MCF 10A (cell line): ENCODE data around the gene EPN2. TPM values are rescaled to one million over a fixed set of nuclear protein-coding genes. Genes with fewer than 3 reads are reported as not detected.

Experiments
- BruUV-seq: library from RNA; stranded (reverse); fragments of 400-500 nt; replicated peaks from 2 replicates; lab custom pipeline; 2021; lab: Mats Ljungman, UMichigan
- CTCF ChIA-PET: fragments of 300-600 bp; sonication (Branson Sonifier 250); formaldehyde crosslinking; extraction: SDS; loops from one replicate; lab custom pipeline; 2021; ENCODE audit warnings: antibody characterized with exemption, inconsistent platforms; lab: Yijun Ruan, JAX
- POLR2A ChIA-PET: fragments of 300-600, 350-650 bp; sonication (Branson Sonifier 250); formaldehyde crosslinking; extraction: SDS; loops from one replicate; lab custom pipeline; 2020; ENCODE audit warnings: antibody characterized with exemption, inconsistent platforms; lab: Yijun Ruan, JAX
- DNase-seq: peaks from one replicate; pipeline ENCODE4 v3.0.0-alpha.2; 2018; ENCODE audit not compliant: unreplicated experiment
- H3K27ac Mint-ChIP-seq: one replicate; pipeline ENCODE4 v1.8.0; 2022; ENCODE audit warnings: mild to moderate bottlenecking, low read depth, mixed read lengths; ENCODE audit not compliant: unreplicated experiment
- H3K27me3 Mint-ChIP-seq: one replicate; pipeline ENCODE4 v1.8.0; 2022; ENCODE audit warnings: mixed read lengths; ENCODE audit not compliant: insufficient read depth, unreplicated experiment
- H3K36me3 Mint-ChIP-seq: one replicate; pipeline ENCODE4 v1.8.0; 2022; ENCODE audit warnings: mild to moderate bottlenecking, moderate library complexity, mixed read lengths; ENCODE audit not compliant: insufficient read depth, unreplicated experiment
- H3K4me1 Mint-ChIP-seq: one replicate; pipeline ENCODE4 v1.8.0; 2022; ENCODE audit warnings: mixed read lengths; ENCODE audit not compliant: insufficient read depth, unreplicated experiment
- H3K4me3 Mint-ChIP-seq: one replicate; pipeline ENCODE4 v1.8.0; 2022; ENCODE audit warnings: mild to moderate bottlenecking, moderate library complexity, mixed read lengths; ENCODE audit not compliant: unreplicated experiment
- H3K9me3 Mint-ChIP-seq: one replicate; pipeline ENCODE4 v1.8.0; 2022; ENCODE audit warnings: mixed read lengths; ENCODE audit not compliant: unreplicated experiment
- intact Hi-C: fragments of 100-400 bp; cut with micrococcal nuclease; formaldehyde crosslinking; loops from 2 replicates; pipeline ENCODE4 v1.14.1; 2022
- total RNA-seq: library from RNA; stranded (reverse); gene quantifications from 2 replicates; pipeline ENCODE4 v1.2.3, GENCODE V29; 2022
- TF ChIP-seq, protein P1 (sequence below): fragments of 200-600 bp; IDR thresholded peaks from one replicate; pipeline ENCODE4 v1.8.0; 2022; ENCODE audit warnings: antibody characterized with exemption, mild to moderate bottlenecking; ENCODE audit not compliant: unreplicated experiment

Gene EPN2
- total RNA-seq, 1 experiment from 2014 or later: 35.1 TPM

DNA sequence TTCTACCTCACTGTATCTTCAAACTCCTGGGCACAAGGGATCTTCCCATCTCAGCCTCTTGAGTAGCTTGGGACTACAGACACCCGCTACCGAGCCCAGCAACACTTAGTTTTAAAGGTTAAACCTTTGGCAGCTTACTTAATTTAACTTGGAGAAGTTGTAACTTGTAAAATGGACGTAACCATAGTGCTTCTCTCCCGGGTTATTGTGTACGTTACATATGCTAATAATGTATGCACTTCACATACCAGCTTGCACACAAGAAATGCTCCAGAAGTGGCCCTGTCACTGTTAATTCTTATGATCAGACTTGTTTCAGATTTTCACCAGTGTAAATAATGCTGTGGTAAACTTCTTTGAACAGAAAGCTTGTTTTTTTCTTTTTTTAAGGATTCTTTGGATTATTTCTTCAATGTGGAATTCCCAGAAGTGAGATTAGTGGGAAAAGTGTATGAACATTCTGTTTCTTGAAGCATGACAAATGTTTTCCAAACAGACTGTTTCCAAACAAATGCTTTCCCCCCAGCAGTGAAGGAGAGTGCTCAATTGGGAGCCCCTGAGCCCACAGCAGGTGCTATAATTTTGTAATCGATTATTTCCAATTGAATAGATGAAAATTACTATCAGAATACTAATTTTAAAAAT is 61.5 kb downstream of the EPN2 start:
- no peak overlapping the region for H3K27ac Mint-ChIP-seq
- no peaks in the 10 kb centered on the region for H3K27me3 Mint-ChIP-seq
- no TSS peak for BruUV-seq
- ChIA-PET POLR2A (interaction anchor here (0.7 kb wide), 1 partner anchor 52 kb away, joined by 3 read pairs; no protein-coding TSS in a partner anchor), CTCF (interaction anchor here (0.7 kb wide), 1 partner anchor 18 kb away, joined by 3 read pairs; no protein-coding TSS in a partner anchor)
- peaks cover 10% of the 10 kb centered on the region for H3K4me1 Mint-ChIP-seq
- H3K4me3 Mint-ChIP-seq: no peak overlapping the region
- H3K36me3 Mint-ChIP-seq: peaks cover 23% of the 10 kb centered on the region
- TF ChIP-seq, protein P1, sequence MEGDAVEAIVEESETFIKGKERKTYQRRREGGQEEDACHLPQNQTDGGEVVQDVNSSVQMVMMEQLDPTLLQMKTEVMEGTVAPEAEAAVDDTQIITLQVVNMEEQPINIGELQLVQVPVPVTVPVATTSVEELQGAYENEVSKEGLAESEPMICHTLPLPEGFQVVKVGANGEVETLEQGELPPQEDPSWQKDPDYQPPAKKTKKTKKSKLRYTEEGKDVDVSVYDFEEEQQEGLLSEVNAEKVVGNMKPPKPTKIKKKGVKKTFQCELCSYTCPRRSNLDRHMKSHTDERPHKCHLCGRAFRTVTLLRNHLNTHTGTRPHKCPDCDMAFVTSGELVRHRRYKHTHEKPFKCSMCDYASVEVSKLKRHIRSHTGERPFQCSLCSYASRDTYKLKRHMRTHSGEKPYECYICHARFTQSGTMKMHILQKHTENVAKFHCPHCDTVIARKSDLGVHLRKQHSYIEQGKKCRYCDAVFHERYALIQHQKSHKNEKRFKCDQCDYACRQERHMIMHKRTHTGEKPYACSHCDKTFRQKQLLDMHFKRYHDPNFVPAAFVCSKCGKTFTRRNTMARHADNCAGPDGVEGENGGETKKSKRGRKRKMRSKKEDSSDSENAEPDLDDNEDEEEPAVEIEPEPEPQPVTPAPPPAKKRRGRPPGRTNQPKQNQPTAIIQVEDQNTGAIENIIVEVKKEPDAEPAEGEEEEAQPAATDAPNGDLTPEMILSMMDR: no peak
- no peaks in the 10 kb centered on the region for H3K9me3 Mint-ChIP-seq
- intact Hi-C loops: no loop called here
- DNase-seq: no peak

GRCh38 chr17:19299214-19299747 is 62.1 kb downstream of the EPN2 start:
- TF ChIP-seq, protein P1: no peak
- ChIA-PET POLR2A (interaction anchor here (0.7 kb wide), 1 partner anchor 52 kb away, joined by 3 read pairs; no protein-coding TSS in a partner anchor), CTCF (no interaction called here)
- intact Hi-C loops: no loop called here
- no TSS peak for BruUV-seq
- no peaks in the 10 kb centered on the region for H3K27me3 Mint-ChIP-seq
- H3K4me3 Mint-ChIP-seq: no peak overlapping the region
- no peak overlapping the region for H3K27ac Mint-ChIP-seq
- DNase-seq: no peak
- H3K4me1 Mint-ChIP-seq: peaks cover 10% of the 10 kb centered on the region
- H3K36me3 Mint-ChIP-seq: peaks cover 23% of the 10 kb centered on the region
- H3K9me3 Mint-ChIP-seq: no peaks in the 10 kb centered on the region

GRCh38 chr17:19299866-19300265 is 62.7 kb downstream of the EPN2 start:
- no TSS peak for BruUV-seq
- intact Hi-C loops: no loop called here
- Mint-ChIP-seq H3K27ac (no peak overlapping the region), H3K27me3 (no peaks in the 10 kb centered on the region), H3K4me3 (no peak overlapping the region), H3K36me3 (peaks cover 23% of the 10 kb centered on the region), H3K9me3 (no peaks in the 10 kb centered on the region), H3K4me1 (peaks cover 10% of the 10 kb centered on the region)
- ChIA-PET POLR2A (no interaction called here), CTCF (no interaction called here)
- TF ChIP-seq, protein P1: no peak
- DNase-seq: no peak

DNA sequence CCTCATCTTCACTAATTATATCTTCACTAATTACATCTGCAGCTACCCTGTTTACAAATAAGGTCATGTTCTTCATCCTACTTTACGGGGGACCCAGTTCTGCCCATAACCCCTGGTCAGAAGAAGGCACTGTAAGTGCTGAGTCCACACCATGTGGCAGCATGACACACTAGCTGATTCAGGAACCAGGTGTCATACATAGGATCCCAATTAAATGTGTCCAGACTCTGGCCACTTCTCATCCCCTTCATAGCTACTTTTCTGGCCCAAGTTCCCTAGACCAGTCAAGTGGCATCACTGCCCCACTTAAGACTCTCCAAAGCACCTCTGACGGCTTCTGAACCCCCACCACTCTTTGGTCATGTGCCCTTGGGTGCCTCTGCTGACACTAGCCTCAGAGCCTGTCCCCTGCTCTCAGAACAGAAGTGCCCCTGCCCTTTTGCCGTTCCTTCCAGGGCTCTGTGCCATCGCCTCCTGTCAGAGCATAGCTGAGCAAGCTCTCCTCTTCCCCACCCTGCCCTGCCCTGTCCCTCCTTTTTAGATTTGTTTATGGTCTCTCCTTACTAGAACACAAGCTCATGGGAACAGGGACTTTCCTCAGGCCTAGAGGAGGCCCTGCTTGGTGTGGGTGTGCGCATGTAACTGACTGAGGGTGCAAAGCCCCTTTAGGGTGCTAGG is 64.2 kb downstream of the EPN2 start:
- Mint-ChIP-seq H3K9me3 (no peaks in the 10 kb centered on the region), H3K27me3 (no peaks in the 10 kb centered on the region), H3K36me3 (peaks cover 32% of the 10 kb centered on the region), H3K27ac (peak overlapping the region; percentile 75), H3K4me3 (no peak overlapping the region), H3K4me1 (peaks cover 10% of the 10 kb centered on the region)
- no TSS peak for BruUV-seq
- TF ChIP-seq, protein P1: no peak
- ChIA-PET POLR2A (no interaction called here), CTCF (interaction anchor here (0.6 to 1.6 kb wide), 3 partner anchors 10 to 26 kb away, joined by 3 to 5 read pairs (median 3); no protein-coding TSS in a partner anchor)
- intact Hi-C loops: no loop called here
- no peak for DNase-seq
